Left lung (tissue), 10 donors: ENCODE measurements around the gene CCDC91. TPM values are rescaled to one million over a fixed set of nuclear protein-coding genes. Genes with fewer than 3 reads are reported as not detected.

Experiments
- ATAC-seq: fragments of 200-7000 bp; cut with Tn5 transposase; one replicate; pipeline ENCODE4 v1.9.1; 2020; ENCODE audit warnings: moderate library complexity
- DNase-seq, 4 donors: peaks; one replicate each; pipeline ENCODE4 v3.0.0-alpha.2; 2013 to 2020
- H3K27ac ChIP-seq, 2 donors: fragments of 200-600 bp; sonication (generic) in 1 of 2; one replicate each; pipeline versions ENCODE4 v1.5.0 to v1.8.0; 2020 to 2021
- H3K27me3 ChIP-seq, 2 donors: fragments of 200-600 bp; sonication (generic) in 1 of 2; one replicate each; pipeline versions ENCODE4 v1.5.0 to v1.8.0; 2020 to 2021
- H3K36me3 ChIP-seq, 2 donors: fragments of 200-600 bp; sonication (generic) in 1 of 2; one replicate each; pipeline versions ENCODE4 v1.5.0 to v1.8.0; 2020 to 2021
- H3K4me1 ChIP-seq, 2 donors: fragments of 200-600 bp; one replicate each; pipeline ENCODE4 v1.8.0; 2021
- H3K4me3 ChIP-seq, 2 donors: fragments of 200-600 bp; sonication (generic) in 1 of 2; one replicate each; pipeline versions ENCODE4 v1.5.0 to v1.8.0; 2020 to 2021; ENCODE audit warnings: mild to moderate bottlenecking in 1 of 2
- H3K9me3 ChIP-seq, 2 donors: fragments of 200-600 bp; sonication (generic) in 1 of 2; one replicate each; pipeline versions ENCODE4 v1.5.0 to v1.8.0; 2020 to 2021
- CTCF ChIP-seq, 2 donors: fragments of 200-600 bp; sonication (generic) in 1 of 2; IDR thresholded peaks; one replicate each; pipeline versions ENCODE4 v1.5.0 to v1.8.0; 2021; ENCODE audit warnings: antibody characterized with exemption in 2 of 2
- intact Hi-C, 2 donors: fragments of 100-400 bp; cut with DNase I; formaldehyde crosslinking; loops; one replicate each; pipeline versions ENCODE4 v1.11.2 to v1.14.2; 2022
- polyA plus RNA-seq, 6 donors: library from polyadenylated mRNA; unstranded; fragments of 120-200 nt; gene quantifications; one replicate each; pipeline ENCODE4 v1.2.1, GENCODE V29; 2013; ENCODE audit not compliant: insufficient read length in 6 of 6
- total RNA-seq, 2 donors: library from RNA; stranded (reverse); fragmentation: NEBNext Ultra II Directional; extraction: Animal tissue kit (Norgen Biotek cat#: 25700); gene quantifications; one replicate each; pipeline ENCODE4 v1.2.1, GENCODE V29; 2021
- donor health status: DM: no; HTN: yes; CAD: no.
- donor health status: DM: no; HTN: no; CAD: no.

CCDC91 gene
- total and polyA plus RNA-seq, 8 donors = 18.5 to 30.0 (median 26.2) TPM

- DNase-seq (no peak), ATAC-seq (no peak)
- Histone ChIP-seq H3K27me3 (no peaks in the 10 kb centered on the region), H3K4me1 (no peaks in the 10 kb centered on the region), H3K36me3 (no peaks in the 10 kb centered on the region), H3K27ac (no peak overlapping the region), H3K9me3 (no peaks in the 10 kb centered on the region), H3K4me3 (no peak overlapping the region)
- intact Hi-C loops = no loop called here
- TF ChIP-seq CTCF (IDR thresholded peaks at IDR 0.05) = no peak
Measured at GRCh38 chr12:28535216-28535615, 345.0 kb downstream of the CCDC91 start.

GRCh38 chr12:28536088-28536487 lies 345.8 kb downstream of the CCDC91 start:
- TF ChIP-seq CTCF (IDR thresholded peaks at IDR 0.05) = no peak
- intact Hi-C loops = no loop called here

GRCh38 chr12:28537474-28537873 lies 347.2 kb downstream of the CCDC91 start:
- DNase-seq (no peak), ATAC-seq (no peak)
- Histone ChIP-seq H3K27me3 (no peaks in the 10 kb centered on the region), H3K4me3 (no peak overlapping the region), H3K9me3 (no peaks in the 10 kb centered on the region), H3K36me3 (no peaks in the 10 kb centered on the region), H3K27ac (no peak overlapping the region), H3K4me1 (no peaks in the 10 kb centered on the region)
- TF ChIP-seq CTCF (IDR thresholded peaks at IDR 0.05) = no peak
- intact Hi-C loops = no loop called here

More at GRCh38 chr12:28536088-28536487, 345.8 kb downstream of the CCDC91 start:
- H3K36me3 ChIP-seq = no peaks in the 10 kb centered on the region
- no peak for ATAC-seq
- H3K27ac ChIP-seq = no peak overlapping the region
- DNase-seq = no peak
- H3K27me3 ChIP-seq = no peaks in the 10 kb centered on the region
- no peaks in the 10 kb centered on the region for H3K4me1 ChIP-seq
- no peak overlapping the region for H3K4me3 ChIP-seq
- no peaks in the 10 kb centered on the region for H3K9me3 ChIP-seq

- Histone ChIP-seq H3K36me3 (no peaks in the 10 kb centered on the region), H3K27me3 (no peaks in the 10 kb centered on the region), H3K4me1 (no peaks in the 10 kb centered on the region), H3K27ac (no peak overlapping the region), H3K4me3 (no peak overlapping the region), H3K9me3 (no peaks in the 10 kb centered on the region)
- DNase-seq (no peak), ATAC-seq (no peak)
- intact Hi-C loops = no loop called here
- no peak for TF ChIP-seq CTCF (IDR thresholded peaks at IDR 0.05)
Measured at GRCh38 chr12:28539691-28540323, 349.6 kb downstream of the CCDC91 start.

GRCh38 chr12:28540324-28540714 lies 350.1 kb downstream of the CCDC91 start:
- Histone ChIP-seq H3K4me1 (no peaks in the 10 kb centered on the region), H3K4me3 (no peak overlapping the region), H3K27me3 (no peaks in the 10 kb centered on the region), H3K27ac (no peak overlapping the region), H3K36me3 (no peaks in the 10 kb centered on the region), H3K9me3 (no peaks in the 10 kb centered on the region)
- DNase-seq = no peak
- no peak for ATAC-seq
- intact Hi-C loops = no loop called here
- TF ChIP-seq CTCF (IDR thresholded peaks at IDR 0.05) = no peak
